HG03558 (cell line): ENCODE measurements around the gene NID1.

Experiments
- ATAC-seq: cut with Tn5 transposase; IDR thresholded peaks from one replicate; pipeline ENCODE4 v1.9.1; 2021; ENCODE audit warnings: moderate number of reproducible peaks; ENCODE audit not compliant: unreplicated experiment; ENCODE audit errors: extremely low read depth

Gene NID1

GRCh38 chr1:236066828-236067386 is 2.0 kb upstream of the NID1 start:
- ATAC-seq, result peak; percentile 84

- no peak for ATAC-seq
These were observed 1.2 kb upstream of the NID1 start for GRCh38 chr1:236066054-236066453.

DNA sequence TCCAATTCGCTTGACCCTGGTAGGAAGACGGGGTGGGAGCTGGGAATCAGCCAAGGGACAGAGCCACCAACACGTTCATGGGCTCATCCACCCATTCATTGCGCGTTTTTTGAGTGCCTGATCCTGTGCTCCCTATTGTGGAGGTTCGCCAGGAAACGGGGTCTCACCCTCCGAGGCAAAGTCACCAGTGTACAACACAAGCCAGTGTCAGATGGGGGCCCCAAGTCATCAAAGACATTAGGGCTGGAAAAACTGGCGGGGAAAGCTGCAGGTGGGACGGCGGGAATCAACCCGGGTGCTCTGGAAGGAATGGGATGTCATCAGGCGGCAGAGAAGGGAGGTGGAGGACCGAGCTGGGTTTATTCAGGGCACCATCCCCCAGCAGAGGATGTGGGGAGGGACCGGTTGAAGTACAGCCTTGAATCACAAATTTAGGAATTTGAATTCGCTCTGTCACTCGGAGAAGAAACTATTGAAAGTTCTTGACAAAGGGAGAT is 667 bp upstream of the NID1 start:
- ATAC-seq, result no peak

GRCh38 chr1:236063919-236064673 is 794 bp downstream of the NID1 start:
- no peak for ATAC-seq

DNA sequence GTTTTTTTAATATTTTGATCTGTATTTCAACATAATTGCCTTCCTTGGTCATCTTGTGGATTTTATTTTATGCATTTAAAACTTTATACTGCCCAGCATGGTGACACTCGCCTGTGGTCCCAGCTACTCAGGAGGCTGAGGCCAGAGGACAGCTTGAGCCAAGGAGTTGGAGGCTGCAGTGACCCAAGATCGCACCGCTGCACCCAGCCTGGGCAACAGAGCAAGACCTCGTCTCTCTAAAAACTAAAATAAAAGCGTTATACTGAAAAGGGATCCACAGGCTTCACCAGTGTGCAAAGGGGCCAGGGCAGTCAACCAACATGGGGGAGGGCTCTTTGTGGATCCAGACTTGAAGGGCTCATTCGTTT is 1.4 kb downstream of the NID1 start:
- no peak for ATAC-seq

DNA sequence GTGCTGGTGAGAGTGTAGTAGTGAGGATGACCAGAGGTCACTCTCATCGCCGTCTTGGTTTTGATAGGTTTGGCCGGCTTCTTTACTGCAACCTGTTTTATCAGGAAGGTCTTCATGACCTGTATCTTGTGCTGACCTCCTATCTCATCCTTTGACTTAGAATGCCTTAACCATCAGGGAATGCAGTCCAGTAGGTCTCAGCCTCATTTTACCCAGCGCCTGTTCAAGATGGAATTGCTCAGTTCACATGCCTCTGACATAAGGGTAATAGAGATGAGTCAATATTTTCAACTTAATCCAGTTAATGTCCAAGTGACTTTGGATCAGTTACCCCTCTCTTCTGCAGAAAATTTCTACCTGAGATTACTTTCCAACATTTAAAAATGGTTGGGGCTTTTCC is 4.6 kb downstream of the NID1 start:
- no peak for ATAC-seq

DNA sequence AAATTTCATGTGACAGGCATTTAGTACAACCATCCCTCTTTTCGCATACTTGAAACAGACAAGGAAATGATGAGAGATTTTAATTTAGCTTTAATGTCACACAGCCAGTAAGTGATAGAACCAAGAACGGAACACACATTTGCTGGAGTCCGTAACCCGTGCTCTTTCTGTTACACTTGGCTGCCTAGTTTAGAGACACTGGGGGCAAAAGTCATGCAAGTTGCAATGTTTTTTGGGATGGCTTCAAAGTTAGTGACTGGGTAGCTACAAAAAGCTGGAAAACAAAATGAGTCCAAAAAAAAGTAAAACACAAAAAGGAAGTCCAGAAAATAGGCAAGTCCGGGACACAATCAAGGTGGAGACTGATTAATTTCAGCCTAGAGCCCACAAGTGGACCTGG is 5.9 kb downstream of the NID1 start:
- no peak for ATAC-seq

GRCh38 chr1:236058141-236058934 is 6.6 kb downstream of the NID1 start:
- peak; percentile 76 for ATAC-seq

DNA sequence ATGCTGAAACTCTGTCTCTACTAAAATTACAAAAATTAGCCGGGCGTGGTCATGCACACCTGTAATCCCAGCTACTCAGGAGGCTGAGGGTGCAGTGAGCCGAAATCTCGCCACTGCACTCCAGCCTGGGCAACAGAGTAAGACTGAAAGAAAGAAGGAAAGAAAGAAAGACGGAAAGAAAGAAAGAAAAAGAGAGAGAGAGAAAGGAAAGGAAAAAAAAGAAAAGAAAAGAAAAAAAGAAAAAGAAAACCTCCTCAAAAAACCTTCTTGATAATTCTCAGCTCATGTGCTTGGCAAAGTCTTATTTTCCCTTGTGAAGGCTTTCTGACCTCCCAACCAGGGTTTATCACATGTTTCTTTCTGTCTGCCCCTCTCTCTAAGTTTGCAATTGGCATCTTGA is 7.3 kb downstream of the NID1 start:
- ATAC-seq, result no peak

GRCh38 chr1:236052232-236052993 is 12.5 kb downstream of the NID1 start:
- no peak for ATAC-seq

DNA sequence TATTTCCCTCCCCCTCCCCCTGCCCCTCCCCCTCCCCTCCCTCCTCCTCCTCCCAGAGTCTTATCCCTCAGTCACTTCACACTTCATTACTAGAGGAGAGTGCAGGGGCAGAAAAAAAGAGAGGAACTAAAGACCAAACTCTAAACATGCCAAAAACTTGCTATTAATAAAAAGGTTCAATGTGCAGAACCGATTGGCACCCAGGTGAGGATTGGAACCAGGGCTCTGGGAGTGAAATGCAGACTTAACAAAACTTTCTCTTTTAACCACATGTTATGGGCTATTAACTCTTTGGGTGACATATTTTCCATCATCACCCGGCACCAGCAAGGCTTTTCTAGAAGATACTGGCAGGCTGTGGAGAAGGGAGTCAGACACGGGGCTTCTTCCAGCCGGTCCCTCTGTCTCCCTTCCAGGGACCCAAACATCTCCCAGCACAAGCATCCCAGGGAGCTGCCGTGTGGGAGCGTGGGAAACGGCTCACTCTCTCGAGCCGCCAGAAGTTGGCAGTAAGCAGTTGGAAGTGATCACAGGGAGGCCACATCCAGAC is 13.6 kb downstream of the NID1 start:
- no peak for ATAC-seq

DNA sequence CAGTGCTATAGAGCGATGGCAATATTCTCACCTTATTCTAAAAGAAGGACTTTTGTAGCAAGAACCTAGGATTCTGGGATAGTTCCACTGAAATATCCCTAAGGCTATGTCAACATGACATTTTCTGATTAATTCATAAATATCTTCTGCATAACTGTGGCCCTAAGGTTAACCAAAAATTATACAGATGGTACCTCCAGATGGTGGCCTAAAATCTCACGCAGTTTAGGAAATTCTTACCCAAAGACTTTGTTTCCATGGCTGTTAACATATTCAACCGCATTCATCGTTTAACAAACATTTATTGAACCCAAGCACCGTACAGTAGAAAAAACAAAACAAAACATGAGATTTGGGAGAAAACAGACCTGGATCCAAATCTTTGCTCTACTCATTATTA is 19.1 kb downstream of the NID1 start:
- no peak for ATAC-seq

- no peak for ATAC-seq
These were observed 20.5 kb downstream of the NID1 start for GRCh38 chr1:236044341-236044740.

DNA sequence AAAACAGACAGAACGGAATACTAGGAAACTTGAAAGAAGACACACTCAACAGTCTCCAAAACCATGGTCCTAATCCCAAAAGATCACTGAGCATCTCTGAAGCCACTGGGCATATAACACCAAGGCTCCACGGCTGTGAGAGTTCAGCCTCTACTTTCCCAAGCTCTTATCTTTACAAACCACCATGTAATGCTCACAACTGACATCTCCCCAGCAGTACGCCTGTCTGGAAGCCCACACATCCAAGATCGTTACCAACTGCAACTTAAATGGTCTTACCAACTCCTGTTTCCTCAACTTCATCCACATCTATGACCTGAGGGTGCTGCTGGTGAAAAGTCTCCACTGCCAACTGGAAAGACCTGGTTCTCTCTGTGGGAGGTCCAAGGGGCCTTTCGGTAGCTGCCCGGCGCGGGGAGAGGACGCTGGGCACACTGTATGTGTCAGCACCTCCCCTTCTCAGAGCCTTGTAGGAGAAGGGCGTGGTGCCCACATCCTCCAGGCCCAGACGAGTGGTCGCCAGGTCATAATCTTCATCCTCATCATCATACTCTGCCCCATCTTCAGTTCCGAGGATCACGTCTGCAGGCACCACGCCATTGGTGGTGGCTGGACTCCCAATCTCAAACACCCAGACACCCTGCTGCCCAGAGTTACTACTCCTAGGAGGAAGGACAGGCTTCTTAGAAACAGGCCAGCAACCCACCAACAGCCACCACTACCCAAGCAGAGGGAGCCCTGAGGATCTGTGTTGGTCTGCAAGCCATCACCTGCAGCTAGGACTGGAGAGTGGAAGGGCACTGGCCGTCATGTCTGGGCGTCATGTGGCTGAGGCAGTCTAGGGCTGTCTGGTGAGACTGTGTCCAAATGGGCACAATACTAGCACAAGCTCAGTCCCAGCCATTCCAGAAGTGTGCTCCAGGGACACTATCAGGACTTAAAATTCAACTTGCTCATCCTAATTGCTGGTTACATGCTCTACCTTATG is 23.0 kb downstream of the NID1 start:
- ATAC-seq, result no peak

GRCh38 chr1:236039740-236040685 is 24.9 kb downstream of the NID1 start:
- no peak for ATAC-seq

DNA sequence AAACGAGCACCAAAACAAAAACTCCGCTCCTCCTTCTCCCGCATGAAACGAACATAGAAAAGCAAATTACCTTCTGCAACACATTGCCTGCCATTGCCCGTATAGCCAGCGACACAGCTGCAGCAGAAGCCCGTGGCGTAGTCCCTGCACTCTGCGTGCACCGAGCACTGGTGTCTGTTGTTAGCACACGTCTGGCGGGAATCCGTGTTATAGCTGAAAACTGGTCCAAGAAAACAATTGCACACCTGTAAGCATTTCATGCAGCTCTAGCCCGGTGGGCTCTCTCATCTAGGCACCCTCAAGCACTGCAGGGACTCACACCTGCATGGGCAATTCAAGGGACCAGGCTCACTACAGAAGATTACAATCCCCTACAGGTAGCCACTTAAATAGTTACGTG is 26.9 kb downstream of the NID1 start:
- ATAC-seq, result no peak

GRCh38 chr1:236035681-236036101 is 29.2 kb downstream of the NID1 start:
- ATAC-seq, result no peak

GRCh38 chr1:236033336-236033735 is 31.6 kb downstream of the NID1 start:
- ATAC-seq, result no peak
